ENCODE data around the gene TTLL9. TPM values are rescaled to one million over a fixed set of nuclear protein-coding genes. Genes with fewer than 3 reads are reported as not detected.

TTLL9 gene
- polyA plus RNA-seq, 1 of the 3 experiments (the other 2 are of a cell fraction) = 0.23 TPM

DNA sequence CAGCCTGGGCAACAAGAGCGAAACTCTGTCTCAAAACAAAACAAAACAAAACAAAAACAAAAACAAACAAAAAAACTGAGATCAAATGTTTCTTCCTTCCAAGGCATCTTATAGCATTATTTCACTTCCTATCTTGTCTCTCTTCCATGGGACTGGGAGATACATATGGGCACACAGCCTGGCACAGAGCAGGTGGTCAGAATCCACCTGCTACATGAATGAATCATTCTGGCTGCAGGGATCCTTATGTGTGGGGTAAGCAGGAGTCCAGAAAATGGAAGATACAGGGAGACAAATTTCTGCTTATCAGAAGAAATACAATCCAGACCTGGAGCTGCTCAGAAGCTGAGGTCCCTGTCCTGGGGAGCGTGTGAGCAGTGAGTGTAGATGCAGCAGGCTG lies 121.7 kb downstream of the TTLL9 start:
- CTCF ChIA-PET = interaction anchor here (1.3 kb wide), 1 partner anchor 100 kb away, joined by 3 read pairs; no protein-coding TSS in a partner anchor
- 38% methylated on average over 2 of the region's 2 CpGs for WGBS (ENCODE audit: low lambda C conversion rate)
- Histone ChIP-seq H3K27ac (ENCODE audit: low read depth in 2 of 2, low read length in 1 of 2) (no peak overlapping the region), H3K9me2 (no peaks in the 10 kb centered on the region), H3K4me3 (ENCODE audit: low read depth in 2 of 2, low read length in 1 of 2) (no peak overlapping the region), H3K9ac (no peak overlapping the region), H4K20me1 (ENCODE audit: insufficient read depth) (no peaks in the 10 kb centered on the region), H3K36me3 (replicated peaks in 1 of 2; ENCODE audit: control insufficient read depth in 1 of 2, insufficient read depth in 2 of 2, low read length in 1 of 2) (no peaks in the 10 kb centered on the region), H3K79me2 (ENCODE audit: insufficient read depth) (no peaks in the 10 kb centered on the region), H3K27me3 (ENCODE audit: insufficient read depth) (no peaks in the 10 kb centered on the region; the same call in 1 of the 2 replicates), H3K4me2 (no peak overlapping the region), H3K9me3 (no peaks in the 10 kb centered on the region), H3K4me1 (ENCODE audit: control insufficient read depth in 1 of 2, insufficient read depth in 2 of 2, low read depth in 1 of 2, low read length in 1 of 2) (peaks cover 0 to 8% of the 10 kb centered on the region in 2 experiments; a peak in 1 of 4 replicates), H3F3A (replicated peaks; ENCODE audit: insufficient read depth) (no peaks in the 10 kb centered on the region), H2AFZ (ENCODE audit: low read depth) (no peak overlapping the region)
- TF ChIP-seq TCF12 (IDR thresholded peaks at IDR 0.05) (no peak), JUND (IDR thresholded peaks at IDR 0.05) (no peak), SMC3 (IDR thresholded peaks at IDR 0.05; ENCODE audit: low read depth, low read length) (no peak), RXRA (IDR thresholded peaks at IDR 0.05; ENCODE audit: borderline replicate concordance, low read depth) (no peak)
- TF ChIP-seq, protein P1, sequence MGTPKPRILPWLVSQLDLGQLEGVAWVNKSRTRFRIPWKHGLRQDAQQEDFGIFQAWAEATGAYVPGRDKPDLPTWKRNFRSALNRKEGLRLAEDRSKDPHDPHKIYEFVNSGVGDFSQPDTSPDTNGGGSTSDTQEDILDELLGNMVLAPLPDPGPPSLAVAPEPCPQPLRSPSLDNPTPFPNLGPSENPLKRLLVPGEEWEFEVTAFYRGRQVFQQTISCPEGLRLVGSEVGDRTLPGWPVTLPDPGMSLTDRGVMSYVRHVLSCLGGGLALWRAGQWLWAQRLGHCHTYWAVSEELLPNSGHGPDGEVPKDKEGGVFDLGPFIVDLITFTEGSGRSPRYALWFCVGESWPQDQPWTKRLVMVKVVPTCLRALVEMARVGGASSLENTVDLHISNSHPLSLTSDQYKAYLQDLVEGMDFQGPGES (IDR thresholded peaks at IDR 0.05; ENCODE audit: low read depth, low read length) = no peak
- TF ChIP-seq, protein P2, sequence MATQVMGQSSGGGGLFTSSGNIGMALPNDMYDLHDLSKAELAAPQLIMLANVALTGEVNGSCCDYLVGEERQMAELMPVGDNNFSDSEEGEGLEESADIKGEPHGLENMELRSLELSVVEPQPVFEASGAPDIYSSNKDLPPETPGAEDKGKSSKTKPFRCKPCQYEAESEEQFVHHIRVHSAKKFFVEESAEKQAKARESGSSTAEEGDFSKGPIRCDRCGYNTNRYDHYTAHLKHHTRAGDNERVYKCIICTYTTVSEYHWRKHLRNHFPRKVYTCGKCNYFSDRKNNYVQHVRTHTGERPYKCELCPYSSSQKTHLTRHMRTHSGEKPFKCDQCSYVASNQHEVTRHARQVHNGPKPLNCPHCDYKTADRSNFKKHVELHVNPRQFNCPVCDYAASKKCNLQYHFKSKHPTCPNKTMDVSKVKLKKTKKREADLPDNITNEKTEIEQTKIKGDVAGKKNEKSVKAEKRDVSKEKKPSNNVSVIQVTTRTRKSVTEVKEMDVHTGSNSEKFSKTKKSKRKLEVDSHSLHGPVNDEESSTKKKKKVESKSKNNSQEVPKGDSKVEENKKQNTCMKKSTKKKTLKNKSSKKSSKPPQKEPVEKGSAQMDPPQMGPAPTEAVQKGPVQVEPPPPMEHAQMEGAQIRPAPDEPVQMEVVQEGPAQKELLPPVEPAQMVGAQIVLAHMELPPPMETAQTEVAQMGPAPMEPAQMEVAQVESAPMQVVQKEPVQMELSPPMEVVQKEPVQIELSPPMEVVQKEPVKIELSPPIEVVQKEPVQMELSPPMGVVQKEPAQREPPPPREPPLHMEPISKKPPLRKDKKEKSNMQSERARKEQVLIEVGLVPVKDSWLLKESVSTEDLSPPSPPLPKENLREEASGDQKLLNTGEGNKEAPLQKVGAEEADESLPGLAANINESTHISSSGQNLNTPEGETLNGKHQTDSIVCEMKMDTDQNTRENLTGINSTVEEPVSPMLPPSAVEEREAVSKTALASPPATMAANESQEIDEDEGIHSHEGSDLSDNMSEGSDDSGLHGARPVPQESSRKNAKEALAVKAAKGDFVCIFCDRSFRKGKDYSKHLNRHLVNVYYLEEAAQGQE (IDR thresholded peaks at IDR 0.05; ENCODE audit: low read depth, low read length) = no peak
- TF ChIP-seq, protein P3, sequence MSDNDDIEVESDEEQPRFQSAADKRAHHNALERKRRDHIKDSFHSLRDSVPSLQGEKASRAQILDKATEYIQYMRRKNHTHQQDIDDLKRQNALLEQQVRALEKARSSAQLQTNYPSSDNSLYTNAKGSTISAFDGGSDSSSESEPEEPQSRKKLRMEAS (IDR thresholded peaks at IDR 0.05; ENCODE audit: low read depth) = no peak
- no peak for DNase-seq
- POLR2A ChIA-PET = no interaction called here

Small RNA genes within 50 kb of the gene (small RNA-seq; reads per million reads assigned to genes)
- gene RNU1-94P = 0 to 4.2 (median 0.53) reads per million in 7 experiments

Other genes with a start within 250 kb of the TTLL9 start
- gene COX4I2, start 232.7 kb upstream of the TTLL9 start, polyA plus RNA-seq (2012; rRNA removed) = 0.21 TPM in 1 of 2 replicates, not detected in the other
- 99.9 and 103 TPM in 2 replicates for gene BCL2L1, start 147.8 kb upstream of the TTLL9 start, polyA plus RNA-seq (2012; rRNA removed)
- 14.4 and 17.1 TPM in 2 replicates for gene TPX2, start 131.3 kb upstream of the TTLL9 start, polyA plus RNA-seq (2012; rRNA removed)
- 0.21 and 0.31 TPM in 2 replicates for gene MYLK2, start 51.3 kb upstream of the TTLL9 start, polyA plus RNA-seq (2012; rRNA removed)
- 0.73 and 0.99 TPM in 2 replicates for gene FOXS1, start 25.0 kb upstream of the TTLL9 start, polyA plus RNA-seq (2012; rRNA removed)
- 4.3 and 5.4 TPM in 2 replicates for gene DUSP15, start 107 bp upstream of the TTLL9 start, polyA plus RNA-seq (2012; rRNA removed)
- 18.9 and 19.7 TPM in 2 replicates for gene PDRG1, start 81.4 kb downstream of the TTLL9 start, polyA plus RNA-seq (2012; rRNA removed)
- gene XKR7, start 97.5 kb downstream of the TTLL9 start, polyA plus RNA-seq (2012; rRNA removed) = 0.02 and 0.10 TPM in 2 replicates
- gene CCM2L, start 139.8 kb downstream of the TTLL9 start, polyA plus RNA-seq (2012; rRNA removed) = not detected in 2 replicates
- not detected in 2 replicates for gene HCK, start 181.6 kb downstream of the TTLL9 start, polyA plus RNA-seq (2012; rRNA removed)
- gene TM9SF4, start 239.1 kb downstream of the TTLL9 start, polyA plus RNA-seq (2012; rRNA removed) = 61.0 and 67.8 TPM in 2 replicates

Data from SK-N-SH (cell line).